BE2C (cell line): Measurements from ENCODE around the gene CAMSAP1.

Source experiments
- DNase-seq: peaks from one replicate; pipeline ENCODE4 v3.0.0-alpha.2; 2020
- H3K27me3 ChIP-seq: fragments of 250-450 bp; sonication (Bioruptor Pico); 2 replicates; pipeline ENCODE4 v1.5.1; 2020; ENCODE audit warnings: mild to moderate bottlenecking
- H3K36me3 ChIP-seq: fragments of 250-450 bp; sonication (Bioruptor Pico); 2 replicates; pipeline ENCODE4 v1.5.1; 2020; ENCODE audit warnings: mild to moderate bottlenecking
- H3K4me1 ChIP-seq: fragments of 250-450 bp; sonication (Bioruptor Pico); 2 replicates; pipeline ENCODE4 v1.5.1; 2020
- H3K4me3 ChIP-seq: 2 replicates; pipeline ENCODE4 v1.5.1; 2011; ENCODE audit warnings: low read depth, low read length
- H3K9me3 ChIP-seq: fragments of 250-450 bp; sonication (Bioruptor Pico); 2 replicates; pipeline ENCODE4 v1.5.1; 2020
- CTCF ChIP-seq: IDR thresholded peaks from 2 replicates; pipeline ENCODE4 v1.5.1; 2012; ENCODE audit warnings: mild to moderate bottlenecking, low read depth, low read length

The CAMSAP1 gene

GRCh38 chr9:135857843-135858242, 49.5 kb downstream of the CAMSAP1 start:
- Histone ChIP-seq H3K27me3 (no peaks in the 10 kb centered on the region), H3K9me3 (no peaks in the 10 kb centered on the region), H3K4me3 (no peak overlapping the region), H3K36me3 (peaks cover 16% of the 10 kb centered on the region), H3K4me1 (no peaks in the 10 kb centered on the region)
- DNase-seq: no peak
- TF ChIP-seq CTCF: no peak

- peaks cover 16% of the 10 kb centered on the region for H3K36me3 ChIP-seq
- DNase-seq: no peak
- no peaks in the 10 kb centered on the region for H3K27me3 ChIP-seq
- H3K4me3 ChIP-seq: no peak overlapping the region
- TF ChIP-seq CTCF: no peak
- no peaks in the 10 kb centered on the region for H3K9me3 ChIP-seq
- H3K4me1 ChIP-seq: no peaks in the 10 kb centered on the region
Observed at GRCh38 chr9:135857371-135857786, 50.0 kb downstream of the CAMSAP1 start.

DNA sequence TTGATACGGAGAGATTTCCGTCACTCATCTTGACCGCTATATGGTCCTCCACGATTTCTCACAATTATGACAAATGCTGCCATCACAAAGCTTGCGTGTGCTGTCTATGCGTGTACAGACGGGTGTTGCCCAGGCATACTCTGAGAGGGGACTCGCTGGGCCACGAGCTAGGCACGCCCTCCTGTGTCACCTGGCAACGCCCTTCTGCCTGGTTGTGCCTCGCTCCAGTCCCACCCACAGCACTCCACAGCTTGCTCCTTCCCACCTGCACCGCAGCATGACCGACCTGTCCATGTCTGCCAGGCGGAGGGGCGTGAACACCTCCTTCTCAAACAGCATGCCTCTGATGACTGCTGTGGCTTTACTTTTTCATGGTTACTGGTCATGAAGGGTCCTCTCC, 55.6 kb downstream of the CAMSAP1 start:
- H3K36me3 ChIP-seq: peaks cover 18% of the 10 kb centered on the region
- H3K9me3 ChIP-seq: no peaks in the 10 kb centered on the region
- H3K4me3 ChIP-seq: no peak overlapping the region
- no peaks in the 10 kb centered on the region for H3K27me3 ChIP-seq
- TF ChIP-seq CTCF: no peak
- DNase-seq: no peak
- peaks cover 11% of the 10 kb centered on the region for H3K4me1 ChIP-seq

DNA sequence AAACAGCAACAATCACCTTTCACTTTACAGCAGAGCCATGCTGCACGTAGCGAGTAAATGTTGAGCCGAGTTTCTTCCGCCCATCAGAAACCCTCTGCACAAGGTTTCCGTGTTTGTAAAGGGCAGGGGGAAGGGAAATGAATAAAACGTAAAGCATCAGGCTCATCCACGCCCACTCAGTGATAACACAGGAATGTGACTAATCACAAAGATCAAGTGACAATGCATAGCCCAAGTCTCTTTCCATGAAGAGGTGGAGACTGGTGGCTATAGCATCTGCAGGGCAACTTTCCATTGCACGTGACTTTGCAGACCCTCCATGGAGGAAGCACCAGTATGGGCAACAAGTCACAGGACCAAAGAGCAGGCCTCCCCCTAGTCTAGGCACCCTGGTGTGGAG, 56.6 kb downstream of the CAMSAP1 start:
- peaks cover 18% of the 10 kb centered on the region for H3K36me3 ChIP-seq
- H3K9me3 ChIP-seq: no peaks in the 10 kb centered on the region
- H3K27me3 ChIP-seq: no peaks in the 10 kb centered on the region
- TF ChIP-seq CTCF: no peak
- H3K4me3 ChIP-seq: no peak overlapping the region
- peaks cover 11% of the 10 kb centered on the region for H3K4me1 ChIP-seq
- no peak for DNase-seq

DNA sequence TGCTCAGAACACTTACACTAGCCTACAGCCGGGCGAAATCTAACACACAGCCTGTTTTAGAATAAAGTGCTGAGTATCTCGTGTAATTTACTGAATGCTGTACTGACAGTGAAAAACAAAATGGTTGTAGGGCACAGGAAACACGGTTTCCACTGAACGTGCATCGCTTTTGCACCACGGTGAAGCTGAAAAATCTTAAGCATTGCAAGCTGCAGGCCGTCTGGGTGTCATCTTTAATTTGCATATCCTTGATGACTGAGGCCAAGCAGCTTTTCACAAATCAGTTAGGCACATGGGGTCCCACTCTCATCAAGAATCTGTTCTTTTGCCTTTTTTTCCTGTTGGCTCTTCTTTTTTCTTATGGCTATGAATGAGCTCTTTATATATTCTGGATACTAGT, 58.2 kb downstream of the CAMSAP1 start:
- peaks cover 18% of the 10 kb centered on the region for H3K36me3 ChIP-seq
- no peaks in the 10 kb centered on the region for H3K9me3 ChIP-seq
- no peak overlapping the region for H3K4me3 ChIP-seq
- peaks cover 11% of the 10 kb centered on the region for H3K4me1 ChIP-seq
- no peak for TF ChIP-seq CTCF
- DNase-seq: no peak
- no peaks in the 10 kb centered on the region for H3K27me3 ChIP-seq

DNA sequence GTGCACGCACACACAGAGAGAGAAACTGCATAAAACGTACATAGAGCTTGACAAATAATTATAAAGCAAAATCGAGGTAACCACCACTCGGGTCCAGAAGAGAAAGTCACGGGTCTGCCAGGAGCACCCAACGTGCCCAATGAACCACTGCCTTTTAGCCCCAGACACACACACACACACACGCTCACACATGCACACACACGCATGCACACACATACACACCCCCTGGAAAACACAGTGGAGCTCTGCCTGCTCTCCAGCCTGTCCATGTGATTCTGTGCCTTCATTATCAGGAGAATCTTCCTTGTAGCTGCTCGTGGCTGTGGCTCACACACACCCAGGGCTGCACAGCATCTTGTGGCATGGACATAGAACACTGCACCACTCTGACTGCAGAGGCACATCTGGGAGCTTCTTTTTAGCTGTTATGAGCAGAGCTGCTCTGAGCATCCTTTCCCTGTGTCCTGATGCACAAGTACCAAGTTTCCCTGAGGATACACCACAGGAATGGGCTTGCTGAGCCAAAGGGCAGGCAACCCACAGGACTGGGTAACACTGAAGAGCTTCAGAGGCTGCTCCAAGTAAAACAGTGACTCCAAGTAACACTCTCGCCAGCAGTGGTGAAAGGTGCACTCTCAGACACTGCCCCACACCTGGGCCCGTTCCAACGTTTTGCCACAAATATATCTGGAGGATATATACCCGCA, 58.9 kb downstream of the CAMSAP1 start:
- H3K4me3 ChIP-seq: no peak overlapping the region
- H3K27me3 ChIP-seq: no peaks in the 10 kb centered on the region
- no peak for TF ChIP-seq CTCF
- H3K9me3 ChIP-seq: no peaks in the 10 kb centered on the region
- peak; percentile 26 for DNase-seq
- peaks cover 11% of the 10 kb centered on the region for H3K4me1 ChIP-seq
- peaks cover 18% of the 10 kb centered on the region for H3K36me3 ChIP-seq
